SU-DHL-6 (cell line): ENCODE measurements around the gene AGBL5.

Source experiments
- EZH2phosphoT487 ChIP-seq: fragments of 200-600 bp; sonication (generic), shearing (Covaris generic); conservative IDR thresholded peaks from 2 replicates; pipeline ENCODE4 v1.6.1; 2018; ENCODE audit warnings: mild to moderate bottlenecking, antibody characterized with exemption, low read length, moderate library complexity, mixed read lengths
- TF ChIP-seq, protein P1 (sequence below): fragments of 200-600 bp; sonication (generic); IDR thresholded peaks from one replicate; pipeline ENCODE4 v1.5.1; 2017; ENCODE audit warnings: antibody characterized with exemption, mild to moderate bottlenecking, low read length, moderate library complexity; ENCODE audit not compliant: insufficient read depth, poor library complexity, severe bottlenecking

DNA sequence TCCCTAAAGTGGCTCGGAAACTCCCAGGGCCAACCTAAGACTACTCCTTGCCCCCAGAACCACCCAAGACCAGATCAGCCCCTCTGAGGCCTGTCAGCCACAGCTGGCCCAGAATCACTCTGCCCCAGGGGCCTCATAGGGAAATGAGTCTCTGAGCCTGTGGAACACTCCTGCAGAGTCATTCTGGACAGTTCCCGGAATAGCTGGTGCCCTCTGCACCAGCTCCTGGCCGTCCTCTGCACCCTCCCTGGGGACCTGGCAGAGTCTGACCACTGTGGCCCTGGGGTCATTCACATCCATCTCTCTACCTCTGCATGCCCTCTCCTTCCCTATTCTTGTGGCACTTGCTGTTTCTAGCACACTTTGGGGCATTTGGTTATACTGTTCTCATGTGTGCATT lies 33.3 kb upstream of the AGBL5 start:
- TF ChIP-seq, protein P1, sequence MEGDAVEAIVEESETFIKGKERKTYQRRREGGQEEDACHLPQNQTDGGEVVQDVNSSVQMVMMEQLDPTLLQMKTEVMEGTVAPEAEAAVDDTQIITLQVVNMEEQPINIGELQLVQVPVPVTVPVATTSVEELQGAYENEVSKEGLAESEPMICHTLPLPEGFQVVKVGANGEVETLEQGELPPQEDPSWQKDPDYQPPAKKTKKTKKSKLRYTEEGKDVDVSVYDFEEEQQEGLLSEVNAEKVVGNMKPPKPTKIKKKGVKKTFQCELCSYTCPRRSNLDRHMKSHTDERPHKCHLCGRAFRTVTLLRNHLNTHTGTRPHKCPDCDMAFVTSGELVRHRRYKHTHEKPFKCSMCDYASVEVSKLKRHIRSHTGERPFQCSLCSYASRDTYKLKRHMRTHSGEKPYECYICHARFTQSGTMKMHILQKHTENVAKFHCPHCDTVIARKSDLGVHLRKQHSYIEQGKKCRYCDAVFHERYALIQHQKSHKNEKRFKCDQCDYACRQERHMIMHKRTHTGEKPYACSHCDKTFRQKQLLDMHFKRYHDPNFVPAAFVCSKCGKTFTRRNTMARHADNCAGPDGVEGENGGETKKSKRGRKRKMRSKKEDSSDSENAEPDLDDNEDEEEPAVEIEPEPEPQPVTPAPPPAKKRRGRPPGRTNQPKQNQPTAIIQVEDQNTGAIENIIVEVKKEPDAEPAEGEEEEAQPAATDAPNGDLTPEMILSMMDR: no peak
- no peak for TF ChIP-seq EZH2phosphoT487
